Head of caudate nucleus (tissue), 42 donors: ENCODE data around the gene MADD.

Source experiments
- DNase-seq, 42 donors: peaks; one replicate each; pipeline versions ENCODE4 v3.0.0 to v3.0.0-alpha.2; 2020 to 2021; ENCODE audit warnings: mixed read lengths in 7 of 42
- intact Hi-C: fragments of 100-400 bp; cut with DNase I; formaldehyde crosslinking; loops from one replicate; pipeline ENCODE4 v1.15.0; 2022

The MADD gene

GRCh38 chr11:47269829-47270305, at the start of gene MADD:
Gene MADD, plus strand, starts transcription at chr11:47270133.
- intact Hi-C loops: loop anchor here (2.0 kb wide), 2 partner anchors 21 to 93 kb away; partner anchors contain the start of genes ACP2 and ARFGAP2
- DNase-seq: peak; percentile 61 to 95 (median 90)

- intact Hi-C loops: no loop called here
- DNase-seq: no peak
Observed at GRCh38 chr11:47220401-47220821, 49.5 kb upstream of the MADD start.

DNA sequence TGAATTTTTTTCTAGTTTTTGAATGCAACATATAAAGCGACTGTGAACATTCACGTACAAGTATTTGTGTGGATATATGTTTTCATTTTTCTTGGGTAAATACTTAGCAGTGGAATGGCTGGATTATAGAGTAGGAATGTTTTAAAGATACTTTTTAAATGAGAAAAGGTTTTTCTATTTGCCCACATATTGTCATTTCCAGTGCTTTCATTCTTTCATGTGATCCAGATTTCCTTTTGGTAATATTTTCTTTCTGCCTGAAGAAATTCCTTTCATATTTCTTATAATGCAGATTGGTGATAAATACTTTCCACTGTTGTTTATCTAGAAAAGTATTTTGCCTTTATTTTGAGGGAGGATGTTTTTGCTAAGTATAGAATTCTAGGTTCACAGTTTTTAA, 47.2 kb upstream of the MADD start:
- intact Hi-C loops: no loop called here
- no peak for DNase-seq

GRCh38 chr11:47225552-47226400, 44.2 kb upstream of the MADD start:
- no peak for DNase-seq
- intact Hi-C loops: no loop called here

GRCh38 chr11:47229161-47229560, 40.8 kb upstream of the MADD start:
- no peak for DNase-seq
- intact Hi-C loops: no loop called here

DNA sequence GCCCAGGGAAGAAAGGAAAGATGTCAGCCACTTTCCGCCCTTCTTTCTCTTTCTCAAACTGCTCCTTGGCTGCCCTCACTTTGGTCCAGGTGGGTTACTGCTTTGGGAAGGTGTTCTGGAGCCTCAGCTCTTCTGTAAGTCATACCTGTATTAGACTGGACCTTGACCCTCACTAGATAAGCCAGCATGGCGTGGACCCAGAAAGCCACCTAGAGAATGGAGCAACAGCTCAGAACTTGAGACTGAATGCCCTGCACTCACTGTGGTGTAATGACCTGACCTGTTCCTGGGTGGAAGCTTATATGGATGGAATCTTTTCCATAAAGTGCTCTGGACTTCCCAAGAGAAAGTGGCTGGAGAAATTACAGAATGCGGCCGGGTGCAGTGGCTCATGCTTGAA, 36.9 kb upstream of the MADD start:
- no peak for DNase-seq
- intact Hi-C loops: no loop called here

DNA sequence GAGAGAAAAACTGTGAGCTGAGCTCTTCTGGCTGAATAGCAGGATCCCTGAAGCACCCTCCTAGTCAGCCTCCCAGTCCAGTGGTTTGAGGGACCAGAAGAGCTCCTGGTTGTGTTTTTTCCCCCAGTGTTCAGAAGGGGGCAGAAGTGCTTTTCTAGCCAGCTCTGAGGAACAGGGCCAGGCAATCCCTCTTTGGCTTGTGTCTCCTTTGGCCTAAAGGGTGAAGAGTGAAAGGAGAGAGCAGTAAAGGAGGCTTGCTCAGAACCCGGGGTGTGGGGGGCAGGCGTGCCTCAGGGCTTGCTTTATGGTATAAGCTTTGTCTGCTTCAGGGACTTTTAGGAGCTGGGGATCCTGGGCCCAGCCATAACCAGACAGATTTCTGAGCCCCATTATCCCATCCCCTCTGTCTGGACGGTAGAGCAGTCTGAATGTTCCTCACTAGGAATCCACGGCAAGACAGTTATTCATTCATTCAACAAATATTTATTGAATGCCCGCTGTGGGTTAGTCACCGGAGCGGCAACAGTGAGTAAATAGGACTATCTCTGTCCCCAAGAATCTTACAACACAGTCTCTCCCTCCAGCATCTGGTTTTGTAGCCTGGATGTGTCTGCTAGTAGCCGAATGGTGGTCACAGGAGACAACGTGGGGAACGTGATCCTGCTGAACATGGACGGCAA, 35.8 kb upstream of the MADD start:
- peak in 12 of 42 donors; percentile 26 to 63 (median 35) for DNase-seq

DNA sequence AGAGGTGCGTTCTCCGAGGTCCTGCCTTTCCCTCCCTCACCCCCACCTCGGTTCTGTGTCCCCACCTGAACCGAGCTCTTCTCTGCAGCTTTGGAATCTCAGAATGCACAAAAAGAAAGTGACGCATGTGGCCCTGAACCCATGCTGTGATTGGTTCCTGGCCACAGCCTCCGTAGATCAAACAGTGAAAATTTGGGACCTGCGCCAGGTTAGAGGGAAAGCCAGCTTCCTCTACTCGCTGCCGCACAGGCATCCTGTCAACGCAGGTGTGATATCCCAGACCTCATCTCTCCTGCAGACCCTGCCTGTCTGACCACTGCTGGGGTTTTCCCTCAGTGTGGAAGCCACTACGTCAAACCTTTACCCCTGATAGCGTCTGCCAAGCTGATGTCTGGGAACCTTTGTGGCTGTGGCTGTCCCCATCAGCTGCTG, 35.2 kb upstream of the MADD start:
- intact Hi-C loops: no loop called here
- DNase-seq: peak in 5 of 42 donors; percentile 23 to 45 (median 33)

More for the DNA sequence above, 35.8 kb upstream of the MADD start:
- intact Hi-C loops: no loop called here

DNA sequence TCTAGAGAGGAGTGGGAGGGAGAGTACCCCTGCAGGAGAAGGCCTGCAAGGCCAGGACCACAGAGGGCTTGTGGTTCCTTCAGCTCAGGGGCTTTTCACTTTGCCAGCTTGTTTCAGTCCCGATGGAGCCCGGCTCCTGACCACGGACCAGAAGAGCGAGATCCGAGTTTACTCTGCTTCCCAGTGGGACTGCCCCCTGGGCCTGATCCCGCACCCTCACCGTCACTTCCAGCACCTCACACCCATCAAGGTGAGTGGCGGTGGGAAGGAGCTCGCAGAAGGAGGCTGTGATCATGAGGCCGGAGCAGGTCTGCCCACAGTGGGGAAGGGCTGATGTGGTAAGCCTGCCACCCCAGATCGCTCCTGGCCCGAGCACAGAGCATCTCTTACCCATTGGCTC, 34.8 kb upstream of the MADD start:
- intact Hi-C loops: no loop called here
- DNase-seq: no peak

- intact Hi-C loops: no loop called here
- no peak for DNase-seq
Observed at GRCh38 chr11:47236482-47236881, 33.5 kb upstream of the MADD start.

- intact Hi-C loops: no loop called here
- DNase-seq: no peak
Observed at GRCh38 chr11:47239852-47240251, 30.1 kb upstream of the MADD start.

GRCh38 chr11:47241841-47242301, 28.1 kb upstream of the MADD start:
- intact Hi-C loops: no loop called here
- no peak for DNase-seq

DNA sequence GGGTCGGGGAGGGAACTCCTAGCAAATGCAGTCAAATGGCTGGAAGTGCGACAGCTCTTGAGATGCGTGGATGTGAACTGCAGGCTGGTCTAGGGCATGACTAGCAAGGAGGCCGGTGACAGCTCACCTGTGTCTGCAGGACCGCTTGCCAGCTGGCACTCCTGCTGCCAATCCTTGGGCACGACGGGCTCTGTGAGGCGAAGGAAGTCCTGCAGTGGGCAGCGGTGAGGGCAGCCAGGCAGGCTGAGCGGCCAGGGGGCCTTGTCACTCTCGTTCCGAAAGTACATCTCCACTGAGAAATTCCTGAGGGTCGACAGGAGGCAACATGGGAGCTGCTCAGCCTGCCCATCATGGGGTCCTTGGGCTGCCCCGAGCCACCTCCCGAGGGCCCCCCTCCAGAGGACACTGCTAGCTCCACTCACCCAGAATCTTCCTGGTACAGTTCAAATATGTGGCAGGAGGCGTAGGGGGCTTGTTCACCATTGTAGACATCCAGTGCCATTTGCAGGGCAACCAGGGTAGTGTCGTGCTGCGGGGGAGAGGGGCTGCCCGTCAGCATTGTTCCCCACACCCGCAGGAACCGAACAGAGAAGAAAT, 27.2 kb upstream of the MADD start:
- intact Hi-C loops: no loop called here
- DNase-seq: no peak

- no peak for DNase-seq
- intact Hi-C loops: no loop called here
Observed at GRCh38 chr11:47243454-47243853, 26.5 kb upstream of the MADD start.

DNA sequence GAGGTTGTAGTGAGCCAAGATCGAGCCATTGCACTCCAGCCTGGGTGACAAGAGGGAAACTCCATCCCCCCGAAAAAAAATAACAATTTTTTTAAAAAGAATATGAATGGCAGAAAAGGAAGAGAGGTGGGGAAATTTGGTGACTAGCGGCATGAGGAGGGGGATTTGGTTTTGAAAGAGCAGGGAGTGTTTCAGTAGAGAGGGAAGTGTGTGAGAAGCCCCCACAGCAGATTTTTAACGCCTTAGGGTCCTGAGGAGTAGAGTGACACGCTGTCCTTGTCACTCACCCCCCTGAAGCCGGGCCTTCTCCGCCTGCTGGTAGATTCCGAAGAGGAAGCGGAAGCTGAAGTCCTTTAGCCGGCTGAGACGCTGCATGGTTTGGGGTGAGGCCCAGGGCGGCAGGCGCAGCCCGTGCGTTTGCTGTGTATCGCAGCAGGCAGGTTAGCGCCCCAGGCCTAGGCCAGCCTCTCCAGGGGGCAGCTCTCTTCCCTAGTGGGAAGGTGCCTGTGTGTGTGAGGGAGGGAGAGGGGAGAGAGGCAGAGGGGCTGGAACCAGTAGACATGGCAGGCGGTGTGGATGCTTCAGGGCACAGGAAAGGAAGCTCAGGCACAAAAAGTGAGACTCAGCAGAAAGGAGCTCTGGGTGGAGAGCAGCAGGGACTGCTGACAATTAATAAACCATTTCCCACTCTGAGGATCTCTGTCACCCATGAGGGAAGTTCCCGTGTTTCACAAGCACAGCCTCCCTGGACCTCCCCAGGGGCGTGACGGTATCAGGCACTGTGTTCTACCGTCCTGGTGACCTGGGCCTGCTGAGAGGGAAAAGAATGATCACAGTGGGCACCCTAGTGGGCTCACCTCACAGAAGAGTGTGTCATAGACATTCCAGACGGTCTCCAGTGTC, 25.2 kb upstream of the MADD start:
- DNase-seq: peak in 4 of 42 donors; percentile 11 to 40 (median 20)
- intact Hi-C loops: no loop called here

DNA sequence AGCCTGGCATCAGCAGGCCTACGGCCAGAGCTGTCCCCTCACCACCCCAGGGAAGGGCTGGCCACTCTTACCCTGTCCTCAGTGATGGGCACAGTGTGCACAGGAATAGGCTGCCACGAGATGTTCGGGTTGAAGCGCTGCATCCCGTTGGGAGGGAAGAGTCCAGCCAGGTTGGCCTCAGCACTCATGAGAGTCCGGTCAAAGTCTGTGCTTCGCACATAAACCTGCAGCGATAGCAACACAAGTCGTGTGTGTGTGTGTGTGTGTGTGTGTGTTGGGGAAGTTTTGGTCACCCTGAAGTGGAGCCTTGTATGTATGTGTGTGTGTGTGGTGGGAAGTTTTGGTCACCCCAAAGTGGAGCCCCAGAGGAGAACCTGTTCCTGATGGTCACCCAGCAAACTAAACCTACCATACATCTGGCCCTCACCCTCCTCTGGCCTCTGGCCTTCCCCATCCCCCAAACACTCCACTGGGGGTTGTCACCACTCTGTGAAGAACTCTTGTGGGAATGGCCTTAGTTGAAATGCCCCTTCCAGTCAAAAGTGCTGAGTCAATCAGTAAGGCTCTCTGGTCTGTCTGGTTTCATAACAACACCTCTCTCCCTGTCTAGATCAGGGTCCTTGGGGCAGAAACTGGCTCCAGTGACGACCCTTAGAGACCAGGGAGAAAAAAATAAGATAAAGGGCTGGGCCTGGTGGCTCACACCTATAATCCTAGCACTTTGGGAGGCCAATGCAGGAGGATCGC, 24.1 kb upstream of the MADD start:
- DNase-seq: no peak
- intact Hi-C loops: no loop called here

DNA sequence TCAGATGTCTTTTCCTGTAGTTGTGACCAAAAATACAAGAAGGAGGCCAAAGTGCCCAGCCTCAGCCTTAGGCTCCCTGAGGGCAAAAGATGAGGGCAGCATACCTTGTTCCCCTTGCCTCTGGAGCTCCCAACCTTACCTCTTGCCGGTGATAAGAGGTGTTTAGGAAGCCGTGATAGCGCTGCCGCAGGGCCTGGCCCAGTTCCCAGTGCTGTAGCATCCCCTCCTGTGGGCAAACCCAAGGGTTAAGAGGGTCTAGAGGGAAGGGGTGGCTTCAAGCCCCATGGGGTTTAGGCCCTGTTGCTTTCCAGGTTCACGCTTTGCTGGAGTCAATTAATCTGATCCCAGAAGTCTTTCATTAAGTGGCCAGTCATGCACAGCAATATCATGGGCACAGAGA, 22.4 kb upstream of the MADD start:
- DNase-seq: no peak
- intact Hi-C loops: no loop called here

- no peak for DNase-seq
- intact Hi-C loops: loop anchor here (2.0 kb wide), 1 partner anchor 21 kb away; no protein-coding TSS in a partner anchor
Observed at GRCh38 chr11:47248304-47248663, 21.6 kb upstream of the MADD start.
